Gastrocnemius medialis (tissue), 4 donors: ENCODE data around the gene GAA. TPM values are rescaled to one million over a fixed set of nuclear protein-coding genes. Genes with fewer than 3 reads are reported as not detected.

Experiments used
- ATAC-seq, 2 donors: fragments of 150-250 bp; one replicate each; pipeline ENCODE4 v1.9.1; 2016
- DNase-seq, 2 donors: peaks; one replicate each; pipeline ENCODE4 v3.0.0-alpha.2; 2019
- H3K27ac ChIP-seq, 4 donors: fragments of 200-600 bp; sonication (generic); 1 replicate in 1 of 4; 2 replicates in 3 of 4; pipeline ENCODE4 v1.5.1; 2016 to 2018; ENCODE audit warnings: mild to moderate bottlenecking in 2 of 4, moderate library complexity in 1 of 4
- H3K27me3 ChIP-seq, 3 donors: fragments of 200-600 bp; sonication (generic) in 2 of 3; 1 replicate in 1 of 3; 2 replicates in 2 of 3; pipeline versions ENCODE4 v1.5.1 to v1.6.0; 2016 to 2019; ENCODE audit warnings: mild to moderate bottlenecking in 1 of 3, moderate library complexity in 1 of 3
- H3K36me3 ChIP-seq, 2 donors: fragments of 200-600 bp; sonication (generic) in 1 of 2; one replicate each; pipeline ENCODE4 v1.5.1; 2017 to 2018
- H3K4me1 ChIP-seq, 2 donors: fragments of 200-600 bp; sonication (generic) in 1 of 2; one replicate each; pipeline ENCODE4 v1.5.1; 2016 to 2017; ENCODE audit warnings: mild to moderate bottlenecking in 2 of 2
- H3K4me3 ChIP-seq, 4 donors: fragments of 200-600 bp; sonication (generic) in 3 of 4; 1 replicate in 1 of 4; 2 replicates in 3 of 4; pipeline ENCODE4 v1.5.1; 2016 to 2019; ENCODE audit warnings: mild to moderate bottlenecking in 2 of 4
- H3K9me3 ChIP-seq, 3 donors: fragments of 200-600 bp; sonication (generic) in 2 of 3; 1 replicate in 1 of 3; 2 replicates in 2 of 3; pipeline ENCODE4 v1.5.1; 2016 to 2019
- CTCF ChIP-seq, 5 experiments: fragments of 450-650 bp in 3 of 5; fragments of 200-600 bp in 2 of 5; sonication (generic) in 2 of 5; IDR thresholded peaks in 4 of 5; conservative IDR thresholded peaks in 1 of 5; 1 replicate in 4 of 5; 2 replicates in 1 of 5; pipeline ENCODE4 v1.5.1; 2016 to 2019; ENCODE audit warnings: antibody characterized with exemption in 5 of 5, mild to moderate bottlenecking in 3 of 5, moderate library complexity in 3 of 5
- POLR2A ChIP-seq, 2 donors: fragments of 450-650 bp; IDR thresholded peaks; one replicate each; pipeline ENCODE4 v1.6.1; 2017; ENCODE audit warnings: antibody characterized with exemption in 2 of 2, mild to moderate bottlenecking in 2 of 2, moderate library complexity in 2 of 2
- in situ Hi-C, 4 donors: fragments of 200-750 bp; cut with MboI; loops; one replicate each; pipeline versions ENCODE4 v1.15.0 to v1.8.0; 2017; ENCODE audit warnings: low sequenced_read_pairs in 4 of 4
- intact Hi-C: fragments of 100-400 bp; cut with DNase I; formaldehyde crosslinking; loops from one replicate; pipeline ENCODE4 v1.15.1; 2023; ENCODE audit warnings: low total_unique reads
- total RNA-seq, 4 donors: library from RNA; depleted of rRNA; stranded (reverse); fragments of >200 nt; gene quantifications; one replicate each; pipeline versions ENCODE4 v1.1.0 to v1.2.3, GENCODE V29; 2016

GAA gene
- total RNA-seq, 4 donors from 2014 or later, result 39.2 to 72.3 (median 70.1) TPM

DNA sequence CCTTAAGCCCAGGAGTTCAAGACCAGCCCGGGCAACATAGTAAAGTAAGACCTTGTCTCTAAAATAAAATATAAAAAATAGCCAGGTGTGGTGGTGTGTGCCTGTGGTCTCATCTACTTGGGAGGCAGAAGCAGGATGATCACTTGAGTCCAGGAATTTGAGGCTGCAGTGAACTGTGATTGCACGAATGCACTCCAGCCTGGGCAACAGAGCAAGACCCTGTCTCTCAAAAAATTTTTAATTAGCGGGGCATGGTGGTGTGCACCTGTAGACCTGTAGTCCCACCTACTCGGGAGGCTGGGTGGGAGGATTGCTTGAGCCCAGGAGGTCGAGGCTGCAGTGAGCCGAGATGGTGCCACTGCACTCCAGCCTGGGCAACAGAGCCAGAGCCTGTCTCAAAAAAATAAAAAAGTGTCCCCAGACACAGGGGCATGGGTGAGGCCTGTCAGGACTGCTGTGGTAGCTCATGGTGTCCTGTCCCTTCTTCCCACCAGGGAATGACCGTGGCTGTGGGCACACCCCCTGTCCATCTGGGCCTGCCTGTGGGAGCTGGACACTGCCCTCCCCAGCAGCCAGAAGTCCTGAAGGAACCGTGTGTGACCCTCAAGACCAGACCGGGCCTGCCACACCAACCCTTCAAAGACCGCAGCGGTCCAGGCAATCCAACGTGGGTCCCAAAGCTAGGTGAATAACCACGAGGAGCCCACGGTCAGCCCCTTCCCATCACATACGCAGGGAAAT is 30.8 kb upstream of the GAA start:
- Histone ChIP-seq H3K9me3 (no peaks in the 10 kb centered on the region), H3K4me1 (peaks cover 6 to 19% of the 10 kb centered on the region in 2 donors), H3K36me3 (no peaks in the 10 kb centered on the region), H3K4me3 (peak overlapping the region; percentile 26 to 56 (median 42)), H3K27ac (peak overlapping the region; percentile 68 to 83 (median 77)), H3K27me3 (no peaks in the 10 kb centered on the region)
- TF ChIP-seq POLR2A (IDR thresholded peaks at IDR 0.05) (no peak), CTCF (IDR thresholded peaks at IDR 0.05 in 4 of 5, conservative IDR thresholded peaks at IDR 0.05 in 1 of 5) (no peak)
- DNase-seq, result no peak
- ATAC-seq, result peak; percentile 22 to 29
- intact Hi-C loops (no loop called here), in situ Hi-C loops (no loop called here)

DNA sequence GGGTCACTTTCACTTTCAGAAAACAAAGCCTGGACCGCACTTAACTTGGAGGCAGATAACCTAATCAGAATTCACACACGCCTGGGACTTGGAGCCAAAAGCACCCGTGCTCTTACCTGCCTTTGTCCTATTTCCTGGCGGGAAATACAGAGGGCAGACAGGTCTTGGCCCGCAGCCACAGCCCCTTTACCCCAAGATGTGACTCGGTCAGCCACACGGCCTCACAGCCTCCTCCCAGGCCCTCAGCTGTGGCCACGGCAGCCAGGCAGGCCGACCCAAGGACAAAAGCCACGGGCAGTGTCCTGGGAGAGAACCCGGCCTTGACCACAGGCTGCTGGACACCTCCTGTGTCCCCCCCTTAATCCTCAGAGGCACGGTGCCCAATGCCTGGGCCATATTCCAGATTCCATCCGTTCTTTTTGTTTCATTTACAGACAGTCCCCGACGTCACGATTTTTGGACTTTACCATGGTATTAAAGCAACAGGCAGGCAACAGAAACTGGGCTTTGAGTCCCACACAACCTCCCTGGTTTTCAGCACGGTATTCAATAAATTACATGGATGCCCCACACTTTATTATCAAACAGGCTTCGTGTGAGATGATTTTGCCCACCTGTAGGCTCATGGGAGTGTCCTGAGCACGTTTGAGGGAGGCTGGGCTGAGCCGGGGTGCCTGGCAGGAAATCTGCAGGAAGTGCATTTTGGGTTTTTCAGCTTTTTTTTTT is 30.1 kb upstream of the GAA start:
- in situ Hi-C loops (no loop called here), intact Hi-C loops (no loop called here)
- H3K4me1 ChIP-seq, result peaks cover 6 to 19% of the 10 kb centered on the region in 2 donors
- H3K4me3 ChIP-seq, result peak overlapping the region; percentile 26 to 56 (median 42)
- peak overlapping the region; percentile 68 to 83 (median 77) for H3K27ac ChIP-seq
- peak in 1 of 2 donors; percentile 41 for DNase-seq
- ATAC-seq, result peak; percentile 57 to 72
- H3K36me3 ChIP-seq, result no peaks in the 10 kb centered on the region
- H3K27me3 ChIP-seq, result no peaks in the 10 kb centered on the region
- TF ChIP-seq POLR2A (IDR thresholded peaks at IDR 0.05) (no peak), CTCF (IDR thresholded peaks at IDR 0.05 in 4 of 5, conservative IDR thresholded peaks at IDR 0.05 in 1 of 5) (no peak)
- H3K9me3 ChIP-seq, result no peaks in the 10 kb centered on the region

DNA sequence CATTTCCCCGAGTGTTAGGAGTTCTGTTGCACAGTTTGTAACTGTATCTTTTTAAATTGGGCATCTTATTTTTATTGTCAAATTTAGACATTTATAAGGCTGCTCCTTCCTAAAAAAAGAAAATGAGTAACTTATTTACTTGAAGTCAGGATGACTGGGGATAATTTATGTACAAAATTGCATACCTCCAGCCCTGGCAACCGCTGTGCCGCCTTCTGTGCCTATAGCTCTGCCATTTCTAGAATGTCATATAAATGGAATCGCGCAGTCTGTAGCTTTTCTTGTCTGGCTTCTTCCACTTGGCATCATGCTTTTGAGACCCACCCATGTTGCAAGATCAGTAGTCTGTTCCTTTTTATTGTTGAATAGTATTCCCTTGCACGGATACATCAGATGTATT is 29.0 kb upstream of the GAA start:
- no peak for TF ChIP-seq POLR2A (IDR thresholded peaks at IDR 0.05)
- TF ChIP-seq CTCF (IDR thresholded peaks at IDR 0.05 in 4 of 5, conservative IDR thresholded peaks at IDR 0.05 in 1 of 5), result no peak
- no peak overlapping the region for H3K4me3 ChIP-seq
- no peak for ATAC-seq
- in situ Hi-C loops, result no loop called here
- peaks cover 6 to 19% of the 10 kb centered on the region in 2 donors for H3K4me1 ChIP-seq
- peak overlapping the region in 1 of 4 donors; percentile 83 for H3K27ac ChIP-seq
- no peaks in the 10 kb centered on the region for H3K27me3 ChIP-seq
- no peak for DNase-seq
- H3K36me3 ChIP-seq, result no peaks in the 10 kb centered on the region
- intact Hi-C loops, result no loop called here
- no peaks in the 10 kb centered on the region for H3K9me3 ChIP-seq

DNA sequence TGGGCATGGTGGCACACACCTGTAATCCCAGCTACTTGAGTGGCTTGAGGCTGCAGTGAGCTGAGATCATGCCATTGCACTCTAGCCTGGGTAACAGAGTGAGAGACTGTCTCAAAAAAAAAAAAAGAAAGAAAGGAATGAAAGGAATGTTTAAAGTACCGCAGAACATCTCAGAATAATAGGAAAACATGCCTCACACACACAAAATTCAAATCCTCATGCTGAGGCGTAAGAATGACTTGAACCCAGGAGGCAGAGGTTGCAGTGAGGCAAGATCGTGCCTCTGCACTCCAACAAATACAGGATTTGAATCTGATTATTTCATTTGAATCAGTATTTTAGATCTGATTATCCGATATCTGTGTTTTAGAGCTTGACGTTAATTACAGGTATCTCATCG is 21.3 kb upstream of the GAA start:
- in situ Hi-C loops (no loop called here), intact Hi-C loops (no loop called here)
- H3K36me3 ChIP-seq, result no peaks in the 10 kb centered on the region

More for the DNA sequence above, 21.3 kb upstream of the GAA start:
- TF ChIP-seq POLR2A (IDR thresholded peaks at IDR 0.05) (no peak), CTCF (IDR thresholded peaks at IDR 0.05 in 4 of 5, conservative IDR thresholded peaks at IDR 0.05 in 1 of 5) (no peak)
- Histone ChIP-seq H3K27me3 (no peaks in the 10 kb centered on the region), H3K4me3 (no peak overlapping the region), H3K4me1 (peaks cover 0 to 6% of the 10 kb centered on the region in 2 donors), H3K27ac (no peak overlapping the region), H3K9me3 (no peaks in the 10 kb centered on the region)
- ATAC-seq (no peak), DNase-seq (no peak)
